ENCODE data around the gene B3GAT1. TPM values are rescaled to one million over a fixed set of nuclear protein-coding genes. Genes with fewer than 3 reads are reported as not detected.

B3GAT1 gene
- total RNA-seq, 1 donor from 2014 or later = 1.9 TPM

DNA sequence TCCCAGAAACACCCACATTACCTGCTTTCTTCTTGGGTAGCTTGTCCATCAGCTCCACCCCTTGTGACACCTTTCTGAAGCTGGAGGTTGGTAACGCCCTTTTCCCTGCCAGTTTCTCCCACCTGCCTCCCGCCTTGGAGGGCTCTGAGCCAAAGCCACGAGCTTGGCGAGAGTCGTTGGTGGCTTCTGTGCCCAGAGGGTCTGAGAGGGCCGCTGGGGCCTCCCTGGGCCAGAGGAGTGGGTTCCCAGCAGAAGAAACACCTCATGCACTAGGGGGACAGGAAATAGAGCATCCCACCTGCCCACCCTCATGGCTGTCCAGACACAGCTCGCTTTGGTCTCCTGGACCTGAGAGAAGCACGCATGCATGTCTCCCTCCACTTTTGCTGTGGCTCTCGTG, 37.9 kb downstream of the B3GAT1 start:
- TF ChIP-seq CTCF (IDR thresholded peaks at IDR 0.05; ENCODE audit: insufficient read depth, low read depth, low read length) (no peak), EZH2 (IDR thresholded peaks at IDR 0.05; ENCODE audit: insufficient read depth, low read length) (no peak)
- no peak overlapping the region for H3K9ac ChIP-seq (ENCODE audit: low read length)
- H3K9me3 Mint-ChIP-seq (ENCODE audit: unreplicated experiment) = no peaks in the 10 kb centered on the region
- H3K4me1 Mint-ChIP-seq (ENCODE audit: low read depth, unreplicated experiment) = no peaks in the 10 kb centered on the region
- no peak overlapping the region for H3K27ac ChIP-seq (ENCODE audit: low read depth, low read length)
- no peak overlapping the region for H3K4me3 ChIP-seq (ENCODE audit: insufficient read depth, low read depth, low read length)
- H3K9me3 ChIP-seq (ENCODE audit: insufficient read depth, low read depth, low read length) = no peaks in the 10 kb centered on the region
- no peaks in the 10 kb centered on the region for H3K27me3 ChIP-seq (ENCODE audit: insufficient read depth, low read length)
- no peak overlapping the region for H2AFZ ChIP-seq (ENCODE audit: low read depth, low read length)
- no peak overlapping the region for H3K4me3 Mint-ChIP-seq (ENCODE audit: unreplicated experiment)
- no peaks in the 10 kb centered on the region for H4K20me1 ChIP-seq (ENCODE audit: insufficient read depth, low read length)
- H3K36me3 Mint-ChIP-seq (ENCODE audit: low read depth, unreplicated experiment) = no peaks in the 10 kb centered on the region
- H3K27me3 Mint-ChIP-seq (ENCODE audit: low read depth, unreplicated experiment) = peaks cover 39% of the 10 kb centered on the region
- no peak overlapping the region for H3K27ac Mint-ChIP-seq (ENCODE audit: unreplicated experiment)
- H3K36me3 ChIP-seq (ENCODE audit: insufficient read depth, low read length) = no peaks in the 10 kb centered on the region
- no peaks in the 10 kb centered on the region for H3K4me1 ChIP-seq (ENCODE audit: insufficient read depth, low read length)
- FAIRE-seq (no peak), DNase-seq (ENCODE audit: low read depth) (no peak)
- no peaks in the 10 kb centered on the region for H3K79me2 ChIP-seq (ENCODE audit: insufficient read depth, low read length)
- H3K4me2 ChIP-seq (ENCODE audit: low read length) = no peak overlapping the region

GRCh38 chr11:134373591-134374052, 38.4 kb downstream of the B3GAT1 start:
- Mint-ChIP-seq H3K36me3 (ENCODE audit: low read depth, unreplicated experiment) (no peaks in the 10 kb centered on the region), H3K27me3 (ENCODE audit: low read depth, unreplicated experiment) (peaks cover 39% of the 10 kb centered on the region), H3K27ac (ENCODE audit: unreplicated experiment) (no peak overlapping the region), H3K4me1 (ENCODE audit: low read depth, unreplicated experiment) (no peaks in the 10 kb centered on the region), H3K4me3 (ENCODE audit: unreplicated experiment) (no peak overlapping the region), H3K9me3 (ENCODE audit: unreplicated experiment) (no peaks in the 10 kb centered on the region)
- no peak overlapping the region for H3K9ac ChIP-seq (ENCODE audit: low read length)
- no peak overlapping the region for H3K4me2 ChIP-seq (ENCODE audit: low read length)
- H3K27me3 ChIP-seq (ENCODE audit: insufficient read depth, low read length) = no peaks in the 10 kb centered on the region
- no peaks in the 10 kb centered on the region for H3K9me3 ChIP-seq (ENCODE audit: insufficient read depth, low read depth, low read length)
- no peak overlapping the region for H3K27ac ChIP-seq (ENCODE audit: low read depth, low read length)
- H3K4me3 ChIP-seq (ENCODE audit: insufficient read depth, low read depth, low read length) = no peak overlapping the region
- no peaks in the 10 kb centered on the region for H3K4me1 ChIP-seq (ENCODE audit: insufficient read depth, low read length)
- no peak overlapping the region for H2AFZ ChIP-seq (ENCODE audit: low read depth, low read length)
- no peak for DNase-seq (ENCODE audit: low read depth)
- H3K79me2 ChIP-seq (ENCODE audit: insufficient read depth, low read length) = no peaks in the 10 kb centered on the region
- TF ChIP-seq CTCF (IDR thresholded peaks at IDR 0.05; ENCODE audit: insufficient read depth, low read depth, low read length) (no peak), EZH2 (IDR thresholded peaks at IDR 0.05; ENCODE audit: insufficient read depth, low read length) (no peak)
- H3K36me3 ChIP-seq (ENCODE audit: insufficient read depth, low read length) = no peaks in the 10 kb centered on the region
- H4K20me1 ChIP-seq (ENCODE audit: insufficient read depth, low read length) = no peaks in the 10 kb centered on the region
- no peak for FAIRE-seq

DNA sequence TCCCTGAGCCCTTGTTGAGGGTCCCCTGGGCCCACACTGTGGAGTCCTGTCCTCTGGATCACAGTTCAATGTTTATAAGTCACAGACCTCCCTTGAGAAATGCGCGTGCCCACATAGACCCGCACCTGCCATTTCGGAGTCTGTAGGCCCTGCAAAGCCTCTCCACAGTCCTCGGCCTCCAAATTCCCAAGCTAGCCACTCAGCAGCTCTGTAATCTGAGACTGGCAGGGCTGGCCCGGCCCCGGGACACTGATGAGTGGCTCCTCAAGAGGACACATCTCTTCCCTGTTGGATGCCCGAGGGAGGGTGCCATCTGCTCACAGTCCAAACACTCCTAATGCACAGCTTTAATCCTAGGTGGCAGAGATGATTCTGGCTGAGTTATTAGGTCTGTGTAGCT, 39.1 kb downstream of the B3GAT1 start:
- Histone ChIP-seq H3K27me3 (ENCODE audit: insufficient read depth, low read length) (no peaks in the 10 kb centered on the region), H3K9ac (ENCODE audit: low read length) (no peak overlapping the region), H4K20me1 (ENCODE audit: insufficient read depth, low read length) (no peaks in the 10 kb centered on the region), H3K4me2 (ENCODE audit: low read length) (no peak overlapping the region), H3K36me3 (ENCODE audit: insufficient read depth, low read length) (no peaks in the 10 kb centered on the region), H3K27ac (ENCODE audit: low read depth, low read length) (no peak overlapping the region), H3K4me3 (ENCODE audit: insufficient read depth, low read depth, low read length) (no peak overlapping the region), H3K9me3 (ENCODE audit: insufficient read depth, low read depth, low read length) (no peaks in the 10 kb centered on the region), H3K79me2 (ENCODE audit: insufficient read depth, low read length) (no peaks in the 10 kb centered on the region), H3K4me1 (ENCODE audit: insufficient read depth, low read length) (no peaks in the 10 kb centered on the region), H2AFZ (ENCODE audit: low read depth, low read length) (no peak overlapping the region)
- no peaks in the 10 kb centered on the region for H3K4me1 Mint-ChIP-seq (ENCODE audit: low read depth, unreplicated experiment)
- no peak overlapping the region for H3K4me3 Mint-ChIP-seq (ENCODE audit: unreplicated experiment)
- peaks cover 41% of the 10 kb centered on the region for H3K27me3 Mint-ChIP-seq (ENCODE audit: low read depth, unreplicated experiment)
- no peaks in the 10 kb centered on the region for H3K9me3 Mint-ChIP-seq (ENCODE audit: unreplicated experiment)
- no peak overlapping the region for H3K27ac Mint-ChIP-seq (ENCODE audit: unreplicated experiment)
- FAIRE-seq (no peak), DNase-seq (ENCODE audit: low read depth) (no peak)
- TF ChIP-seq EZH2 (IDR thresholded peaks at IDR 0.05; ENCODE audit: insufficient read depth, low read length) (no peak), CTCF (IDR thresholded peaks at IDR 0.05; ENCODE audit: insufficient read depth, low read depth, low read length) (no peak)
- no peaks in the 10 kb centered on the region for H3K36me3 Mint-ChIP-seq (ENCODE audit: low read depth, unreplicated experiment)
